Right atrium auricular region (tissue), 2 donors: ENCODE results near the gene BCKDHB. TPM values are rescaled to one million over a fixed set of nuclear protein-coding genes. Genes with fewer than 3 reads are reported as not detected.

Experiments
- DNase-seq: peaks from one replicate; pipeline ENCODE4 v3.0.0-alpha.2; 2019; ENCODE audit warnings: low spot score
- H3K27ac ChIP-seq, 2 donors: fragments of 200-600 bp; sonication (generic); 1 replicate in 1 of 2; 2 replicates in 1 of 2; pipeline ENCODE4 v1.5.1; 2016 to 2019
- H3K27me3 ChIP-seq, 2 donors: fragments of 200-600 bp; sonication (generic); one replicate each; pipeline versions ENCODE4 v1.5.1 to v1.6.0; 2017 to 2019
- H3K36me3 ChIP-seq: fragments of 200-600 bp; sonication (generic); one replicate; pipeline ENCODE4 v1.5.1; 2016
- H3K4me1 ChIP-seq, 2 donors: fragments of 200-600 bp; sonication (generic); one replicate each; pipeline versions ENCODE4 v1.5.1 to v1.6.0; 2017 to 2019
- H3K4me3 ChIP-seq, 2 donors: fragments of 200-600 bp; sonication (generic); 1 replicate in 1 of 2; 2 replicates in 1 of 2; pipeline ENCODE4 v1.5.1; 2017 to 2019; ENCODE audit warnings: mild to moderate bottlenecking in 1 of 2, moderate library complexity in 1 of 2
- H3K9me3 ChIP-seq, 2 donors: fragments of 200-600 bp; sonication (generic); one replicate each; pipeline ENCODE4 v1.5.1; 2019
- CTCF ChIP-seq, 2 donors: fragments of 200-600 bp; sonication (generic); IDR thresholded peaks; one replicate each; pipeline ENCODE4 v1.5.1; 2019; ENCODE audit warnings: antibody characterized with exemption in 2 of 2
- total RNA-seq, 2 donors: library from RNA; depleted of rRNA; stranded (reverse); fragments of >200 nt; gene quantifications; one replicate each; pipeline ENCODE4 v1.1.0, GENCODE V29; 2016

The BCKDHB gene
- total RNA-seq, 2 donors from 2014 or later = 8.1 to 23.3 TPM

DNA sequence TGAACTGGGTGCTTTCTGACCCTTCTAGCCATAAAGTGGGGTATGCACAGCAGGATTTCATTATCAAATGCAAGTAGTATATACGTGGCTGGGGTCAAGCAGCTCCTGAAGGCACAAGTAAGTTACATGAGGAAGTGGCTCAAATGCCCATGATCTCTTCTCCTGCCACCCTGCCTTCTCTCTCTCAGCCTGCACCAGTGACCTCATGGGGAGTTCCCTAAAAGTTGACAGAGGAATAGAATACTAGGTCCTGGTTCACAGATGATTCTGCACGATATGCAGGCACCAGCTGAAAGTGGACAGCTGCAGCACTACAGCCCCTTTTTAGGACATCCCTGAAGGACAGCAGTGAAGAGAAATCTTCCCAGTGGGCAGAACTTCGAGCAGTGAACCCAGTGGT lies 282.0 kb downstream of the BCKDHB start:
- no peaks in the 10 kb centered on the region for H3K27me3 ChIP-seq
- no peaks in the 10 kb centered on the region for H3K36me3 ChIP-seq
- DNase-seq = no peak
- no peak overlapping the region for H3K27ac ChIP-seq
- H3K4me3 ChIP-seq = no peak overlapping the region
- TF ChIP-seq CTCF (IDR thresholded peaks at IDR 0.05) = no peak
- H3K9me3 ChIP-seq = peaks cover 0 to 3% of the 10 kb centered on the region in 2 donors
- no peaks in the 10 kb centered on the region for H3K4me1 ChIP-seq

Other genes with a start within 250 kb of the BCKDHB start
- gene ELOVL4, start 159.1 kb upstream of the BCKDHB start, total RNA-seq = 1 to 10 TPM in 1 of 2 donors, under 1 TPM in 1; 0.44 to 1.4 TPM
- under 1 TPM; 0.08 to 0.52 TPM for gene TTK, start 102.0 kb upstream of the BCKDHB start, total RNA-seq